ENCODE data around the gene SERGEF. TPM values are rescaled to one million over a fixed set of nuclear protein-coding genes. Genes with fewer than 3 reads are reported as not detected.
"Not testable (repeated sequence)": the region's sequence is repeated elsewhere in the genome, so short reads cannot be mapped to it uniquely, and the experiment has no call there.

Gene SERGEF
- total RNA-seq, 4 donors from 2014 or later, result 17.1 to 39.3 (median 33.1) TPM

GRCh38 chr11:17901481-17901880 lies 111.4 kb downstream of the SERGEF start:
- TF ChIP-seq POLR2A (IDR thresholded peaks at IDR 0.05) (no peak), CTCF (IDR thresholded peaks at IDR 0.05) (no peak)
- no peak overlapping the region for H3K4me3 ChIP-seq (ENCODE audit: low read depth, poor library complexity, severe bottlenecking)
- 95 to 99% methylated on average over 2 of the region's 2 CpGs for WGBS, 2 donors
- intact Hi-C loops (cut with DNase I; ENCODE audit: low total_unique reads), result no loop called here
- no peak for DNase-seq (ENCODE audit: low spot score in 2 of 2)

DNA sequence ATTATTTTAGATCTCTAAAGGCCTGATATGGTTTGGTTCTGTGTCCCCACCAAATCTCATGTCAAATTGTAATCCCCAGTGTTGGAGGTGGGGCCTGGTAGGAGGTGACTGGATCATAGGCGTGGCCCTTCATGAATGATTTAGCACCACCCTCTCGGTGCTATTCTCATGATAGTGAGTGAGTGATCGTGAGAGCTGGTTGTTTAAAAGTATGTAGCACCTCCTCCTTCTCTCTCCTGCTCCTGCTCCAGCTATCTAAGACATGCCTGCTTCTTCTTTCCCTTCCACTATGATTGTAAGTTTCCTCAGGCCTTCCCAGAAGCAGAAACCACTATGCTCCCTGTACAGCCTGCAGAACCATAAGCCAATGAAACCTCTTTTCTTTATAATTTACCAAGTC lies 114.1 kb downstream of the SERGEF start:
- WGBS, 2 donors, result 55 to 59% methylated on average over 3 of the region's 3 CpGs
- TF ChIP-seq CTCF (IDR thresholded peaks at IDR 0.05), result no peak
- no peak for TF ChIP-seq POLR2A (IDR thresholded peaks at IDR 0.05)

GRCh38 chr11:17898071-17898470 lies 114.8 kb downstream of the SERGEF start:
- DNase-seq (ENCODE audit: low spot score in 2 of 2), result no peak
- TF ChIP-seq CTCF (IDR thresholded peaks at IDR 0.05), result no peak
- no peak for TF ChIP-seq POLR2A (IDR thresholded peaks at IDR 0.05)
- no peak overlapping the region for H3K4me3 ChIP-seq (ENCODE audit: low read depth, poor library complexity, severe bottlenecking)
- intact Hi-C loops (cut with DNase I; ENCODE audit: low total_unique reads), result no loop called here
- WGBS, 2 donors, result 59 to 88% methylated on average over 1 of the region's 1 CpG

More for the DNA sequence above, 114.1 kb downstream of the SERGEF start:
- no peak for DNase-seq (ENCODE audit: low spot score in 2 of 2)
- no peak overlapping the region for H3K4me3 ChIP-seq (ENCODE audit: low read depth, poor library complexity, severe bottlenecking)
- intact Hi-C loops (cut with DNase I; ENCODE audit: low total_unique reads), result no loop called here

DNA sequence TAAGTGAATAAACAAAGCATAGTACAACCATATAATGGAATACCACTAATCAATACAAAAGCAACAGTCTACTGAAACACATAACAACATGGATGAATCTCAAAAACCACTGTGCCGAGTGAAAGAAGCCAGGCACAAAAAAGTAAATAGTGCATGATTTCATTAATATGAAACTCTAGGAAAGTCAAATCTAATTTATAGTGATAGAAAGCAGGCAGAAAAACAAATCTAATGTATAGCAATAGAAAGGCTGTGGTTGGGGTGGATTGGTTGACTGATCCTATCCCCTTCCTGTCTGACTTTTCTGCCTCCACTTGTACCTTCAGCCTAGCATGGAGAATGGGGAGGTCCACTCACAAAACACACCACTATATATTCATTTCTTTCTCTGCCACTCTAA lies 115.4 kb downstream of the SERGEF start:
- DNase-seq (ENCODE audit: low spot score in 2 of 2), result no peak
- no peak for TF ChIP-seq POLR2A (IDR thresholded peaks at IDR 0.05)
- WGBS, 2 donors, result 97 to 100% methylated on average over 1 of the region's 1 CpG
- intact Hi-C loops (cut with DNase I; ENCODE audit: low total_unique reads), result no loop called here
- no peak overlapping the region for H3K4me3 ChIP-seq (ENCODE audit: low read depth, poor library complexity, severe bottlenecking)

DNA sequence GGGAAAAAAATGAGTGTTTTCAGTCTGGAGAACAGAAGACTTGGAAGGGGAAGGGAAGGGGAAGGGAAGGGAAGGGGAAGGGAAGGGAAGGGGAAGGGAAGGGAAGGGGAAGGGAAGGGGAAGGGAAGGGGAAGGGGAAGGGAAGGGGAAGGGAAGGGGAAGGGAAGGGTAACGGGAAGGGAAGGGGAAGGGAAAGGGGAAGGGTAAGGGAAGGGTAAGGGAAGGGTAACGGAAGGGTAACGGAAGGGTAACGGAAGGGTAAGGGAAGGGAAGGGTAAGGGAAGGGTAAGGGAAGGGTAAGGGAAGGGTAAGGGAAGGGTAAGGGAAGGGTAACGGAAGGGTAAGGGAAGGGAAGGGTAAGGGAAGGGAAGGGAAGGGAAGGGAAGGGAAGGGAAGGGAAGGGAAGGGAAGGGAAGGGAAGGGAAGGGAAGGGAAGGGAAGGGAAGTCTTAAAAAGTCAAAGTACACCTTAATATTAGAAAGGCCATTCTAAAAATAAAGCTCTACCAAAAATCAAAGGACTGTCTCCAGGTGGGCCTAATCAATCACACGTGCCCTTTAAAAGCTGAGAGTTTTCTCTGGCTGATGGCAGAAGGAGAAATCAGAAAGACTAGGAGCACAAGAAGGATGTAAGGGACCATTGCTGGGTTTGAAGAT lies 116.2 kb downstream of the SERGEF start:
- intact Hi-C loops (cut with DNase I; ENCODE audit: low total_unique reads); DNase-seq (ENCODE audit: low spot score in 2 of 2); H3K4me3 ChIP-seq (ENCODE audit: low read depth, poor library complexity, severe bottlenecking): not testable (repeated sequence)
- WGBS, 2 donors, result 90 to 91% methylated on average over 6 of the region's 6 CpGs

DNA sequence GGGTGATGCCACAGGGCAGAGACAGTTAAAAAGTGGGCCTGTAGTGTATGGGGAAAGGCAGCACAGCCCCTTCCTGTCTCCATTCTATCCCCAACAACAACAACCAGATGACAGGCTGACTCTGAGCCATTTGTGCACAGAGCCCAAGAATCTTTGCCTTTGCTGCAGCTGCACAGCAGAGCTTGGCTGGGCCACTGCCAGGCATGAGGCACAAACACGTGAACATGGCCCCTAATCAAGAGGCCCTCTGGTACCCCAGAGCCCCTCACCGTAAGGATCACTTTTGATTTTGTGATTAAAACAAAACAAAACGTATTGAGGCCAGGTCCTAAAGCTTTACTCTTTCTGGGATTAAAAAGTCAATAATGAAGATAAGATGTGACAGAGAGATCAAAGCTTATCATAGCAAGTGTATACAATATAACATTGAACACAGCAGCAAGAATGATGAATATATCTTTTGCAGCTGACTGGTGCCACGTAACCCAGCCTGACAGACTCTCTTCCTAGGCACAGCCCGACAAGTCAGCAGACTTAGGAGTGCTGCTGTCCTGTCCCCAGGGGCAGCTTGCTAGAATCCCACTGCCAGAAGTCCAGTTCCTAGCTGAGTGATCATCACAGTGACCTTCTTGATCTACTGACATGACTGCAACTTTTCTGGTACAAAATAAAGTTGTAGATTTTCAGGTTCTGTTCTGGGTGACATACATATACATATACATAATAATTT lies 117.8 kb downstream of the SERGEF start:
- intact Hi-C loops (cut with DNase I; ENCODE audit: low total_unique reads), result no loop called here
- H3K4me3 ChIP-seq (ENCODE audit: low read depth, poor library complexity, severe bottlenecking), result no peak overlapping the region
- DNase-seq (ENCODE audit: low spot score in 2 of 2), result no peak
- TF ChIP-seq CTCF (IDR thresholded peaks at IDR 0.05) (no peak), POLR2A (IDR thresholded peaks at IDR 0.05) (no peak)
- WGBS, 2 donors, result 63 to 64% methylated on average over 5 of the region's 5 CpGs
